Esophagus squamous epithelium (tissue), 4 donors: ENCODE measurements around the gene AK1.

Source experiments
- CTCF ChIP-seq, 6 experiments: fragments of 450-650 bp in 4 of 6; fragments of 200-600 bp in 2 of 6; sonication (generic) in 2 of 6; IDR thresholded peaks; one replicate each; pipeline ENCODE4 v1.5.1; 2016 to 2019; ENCODE audit warnings: antibody characterized with exemption in 6 of 6, mild to moderate bottlenecking in 4 of 6, moderate library complexity in 4 of 6
- POLR2A ChIP-seq, 4 donors: fragments of 450-650 bp; IDR thresholded peaks; one replicate each; pipeline ENCODE4 v1.6.1; 2017; ENCODE audit warnings: antibody characterized with exemption in 4 of 4, mild to moderate bottlenecking in 4 of 4, moderate library complexity in 3 of 4

- TF ChIP-seq POLR2A (IDR thresholded peaks at IDR 0.05), result no peak
- TF ChIP-seq CTCF (IDR thresholded peaks at IDR 0.05), result no peak
These were observed 36.2 kb downstream of the AK1 start for GRCh38 chr9:127841087-127841835.
